ENCODE measurements around the gene CTNNA1.
"Not testable (repeated sequence)": the region's sequence is repeated elsewhere in the genome, so short reads cannot be mapped to it uniquely, and the experiment has no call there.

The CTNNA1 gene

GRCh38 chr5:138770977-138771376, 17.8 kb downstream of the CTNNA1 start:
- H3K27me3 ChIP-seq (ENCODE audit: low read length), result no peaks in the 10 kb centered on the region
- no peaks in the 10 kb centered on the region for H4K20me1 ChIP-seq (ENCODE audit: low read depth, low read length)
- H3K9me3 ChIP-seq (ENCODE audit: insufficient read depth, low read length), result no peaks in the 10 kb centered on the region
- H2AFZ ChIP-seq (ENCODE audit: low read depth, low read length, severe bottlenecking), result no peak overlapping the region
- H3K79me2 ChIP-seq (ENCODE audit: insufficient read depth, low read length), result no peaks in the 10 kb centered on the region
- no peaks in the 10 kb centered on the region for H3F3A ChIP-seq (ENCODE audit: insufficient read depth)
- TF ChIP-seq CTCF (IDR thresholded peaks at IDR 0.05; ENCODE audit: insufficient read depth, low read length, poor library complexity, severe bottlenecking) (no peak), EZH2phosphoT487 (conservative IDR thresholded peaks at IDR 0.05; ENCODE audit: low read length) (no peak)
- no peaks in the 10 kb centered on the region for H3K36me3 ChIP-seq (ENCODE audit: low read length)
- H3K9me2 ChIP-seq (replicated peaks; ENCODE audit: insufficient read depth, low read length), result no peaks in the 10 kb centered on the region
- no peak overlapping the region for H3K4me3 ChIP-seq (ENCODE audit: insufficient read depth, low read length, poor library complexity, severe bottlenecking)
- no peak overlapping the region for H3K9ac ChIP-seq (ENCODE audit: low read length)
- H3K27ac ChIP-seq (ENCODE audit: low read depth, low read length), result no peak overlapping the region
- no peak overlapping the region for H3K4me2 ChIP-seq (ENCODE audit: low read depth, low read length, poor library complexity, severe bottlenecking)

GRCh38 chr5:138772986-138773594, 19.9 kb downstream of the CTNNA1 start:
- Histone ChIP-seq H3K27me3 (ENCODE audit: low read length) (no peaks in the 10 kb centered on the region), H3K4me3 (ENCODE audit: insufficient read depth, low read length, poor library complexity, severe bottlenecking) (no peak overlapping the region), H3K9me3 (ENCODE audit: insufficient read depth, low read length) (no peaks in the 10 kb centered on the region), H3K9ac (ENCODE audit: low read length) (no peak overlapping the region), H2AFZ (ENCODE audit: low read depth, low read length, severe bottlenecking) (no peak overlapping the region), H3K9me2 (replicated peaks; ENCODE audit: insufficient read depth, low read length) (no peaks in the 10 kb centered on the region), H3K27ac (ENCODE audit: low read depth, low read length) (no peak overlapping the region), H3F3A (ENCODE audit: insufficient read depth) (no peaks in the 10 kb centered on the region), H3K4me2 (ENCODE audit: low read depth, low read length, poor library complexity, severe bottlenecking) (no peak overlapping the region), H3K79me2 (ENCODE audit: insufficient read depth, low read length) (no peaks in the 10 kb centered on the region), H4K20me1 (ENCODE audit: low read depth, low read length) (no peaks in the 10 kb centered on the region), H3K36me3 (ENCODE audit: low read length) (no peaks in the 10 kb centered on the region)
- no peak for TF ChIP-seq EZH2phosphoT487 (conservative IDR thresholded peaks at IDR 0.05; ENCODE audit: low read length)
- no peak for TF ChIP-seq CTCF (IDR thresholded peaks at IDR 0.05; ENCODE audit: insufficient read depth, low read length, poor library complexity, severe bottlenecking)

- H3K27ac ChIP-seq (ENCODE audit: low read depth, low read length); H3K4me2 ChIP-seq (ENCODE audit: low read depth, low read length, poor library complexity, severe bottlenecking); H3K79me2 ChIP-seq (ENCODE audit: insufficient read depth, low read length); H3F3A ChIP-seq (ENCODE audit: insufficient read depth); H3K36me3 ChIP-seq (ENCODE audit: low read length); H3K4me3 ChIP-seq (ENCODE audit: insufficient read depth, low read length, poor library complexity, severe bottlenecking); H3K9me3 ChIP-seq (ENCODE audit: insufficient read depth, low read length); H3K9ac ChIP-seq (ENCODE audit: low read length); H3K9me2 ChIP-seq (replicated peaks; ENCODE audit: insufficient read depth, low read length); H3K27me3 ChIP-seq (ENCODE audit: low read length); H4K20me1 ChIP-seq (ENCODE audit: low read depth, low read length); H2AFZ ChIP-seq (ENCODE audit: low read depth, low read length, severe bottlenecking): not testable (repeated sequence)
Measured at GRCh38 chr5:138773624-138774023, 20.4 kb downstream of the CTNNA1 start.

- Histone ChIP-seq H3K9me3 (ENCODE audit: insufficient read depth, low read length) (no peaks in the 10 kb centered on the region), H3K27ac (ENCODE audit: low read depth, low read length) (no peak overlapping the region), H2AFZ (ENCODE audit: low read depth, low read length, severe bottlenecking) (no peak overlapping the region), H3K9me2 (replicated peaks; ENCODE audit: insufficient read depth, low read length) (no peaks in the 10 kb centered on the region), H3K79me2 (ENCODE audit: insufficient read depth, low read length) (no peaks in the 10 kb centered on the region), H3K27me3 (ENCODE audit: low read length) (no peaks in the 10 kb centered on the region), H3K36me3 (ENCODE audit: low read length) (no peaks in the 10 kb centered on the region), H3F3A (ENCODE audit: insufficient read depth) (no peaks in the 10 kb centered on the region), H4K20me1 (ENCODE audit: low read depth, low read length) (no peaks in the 10 kb centered on the region), H3K4me3 (ENCODE audit: insufficient read depth, low read length, poor library complexity, severe bottlenecking) (no peak overlapping the region), H3K9ac (ENCODE audit: low read length) (no peak overlapping the region), H3K4me2 (ENCODE audit: low read depth, low read length, poor library complexity, severe bottlenecking) (no peak overlapping the region)
- TF ChIP-seq EZH2phosphoT487 (conservative IDR thresholded peaks at IDR 0.05; ENCODE audit: low read length), result no peak
- no peak for TF ChIP-seq CTCF (IDR thresholded peaks at IDR 0.05; ENCODE audit: insufficient read depth, low read length, poor library complexity, severe bottlenecking)
Measured at GRCh38 chr5:138775034-138775433, 21.8 kb downstream of the CTNNA1 start.

Measured in SU-DHL-6 (cell line).